WTC11 (cell line): ENCODE data around the gene NFKBIE. TPM values are rescaled to one million over a fixed set of nuclear protein-coding genes. Genes with fewer than 3 reads are reported as not detected.

Experiments used
- ATAC-seq: fragments of 200-7000 bp; cut with Tn5 transposase; 2 replicates; pipeline ENCODE4 v1.10.0; 2021; ENCODE audit warnings: mild to moderate bottlenecking, moderate library complexity
- CTCF ChIA-PET: fragments of 300-600 bp; sonication (Branson Sonifier 250); formaldehyde crosslinking; loops from one replicate; lab custom pipeline; 2021; ENCODE audit warnings: antibody characterized with exemption; lab: Charles Lee
- POLR2A ChIA-PET: fragments of 350-600 bp; sonication (Branson Sonifier 250); formaldehyde crosslinking; loops from one replicate; lab custom pipeline; 2021; ENCODE audit warnings: antibody characterized with exemption; lab: Charles Lee
- DNase-seq: peaks from one replicate; pipeline ENCODE4 v3.0.0; 2021; ENCODE audit warnings: low spot score
- H3K27ac Mint-ChIP-seq: 2 replicates; pipeline ENCODE4 v1.8.0; 2021; ENCODE audit warnings: mixed read lengths
- H3K27me3 Mint-ChIP-seq: 2 replicates; pipeline ENCODE4 v1.8.0; 2021; ENCODE audit warnings: low read depth, mild to moderate bottlenecking, moderate library complexity, mixed read lengths
- H3K36me3 Mint-ChIP-seq: 2 replicates; pipeline ENCODE4 v1.8.0; 2021; ENCODE audit warnings: mixed read lengths
- H3K4me1 Mint-ChIP-seq: 2 replicates; pipeline ENCODE4 v1.8.0; 2022; ENCODE audit warnings: mixed read lengths
- H3K4me3 Mint-ChIP-seq: 2 replicates; pipeline ENCODE4 v1.8.0; 2021; ENCODE audit warnings: mild to moderate bottlenecking, moderate library complexity, mixed read lengths
- H3K9me3 Mint-ChIP-seq: 2 replicates; pipeline ENCODE4 v1.8.0; 2021; ENCODE audit warnings: mixed read lengths
- AR ChIP-seq: fragments of 250-450 bp; sonication (Bioruptor Pico); IDR thresholded peaks from 2 replicates; pipeline ENCODE4 v1.9.0; 2021; ENCODE audit warnings: mild to moderate bottlenecking
- CTCF ChIP-seq: fragments of 200-600 bp; IDR thresholded peaks from 2 replicates; pipeline ENCODE4 v1.8.0; 2022; ENCODE audit warnings: antibody characterized with exemption
- ESRRA ChIP-seq: sonication (generic); formaldehyde crosslinking; IDR thresholded peaks from 2 replicates; pipeline ENCODE4 v1.8.1; 2022; ENCODE audit warnings: mild to moderate bottlenecking, missing genetic modification reagents, borderline replicate concordance
- FOXP1 ChIP-seq: sonication (generic); formaldehyde crosslinking; IDR thresholded peaks from 2 replicates; pipeline ENCODE4 v1.8.0; 2022; ENCODE audit warnings: missing genetic modification reagents, mild to moderate bottlenecking, moderate library complexity, borderline replicate concordance
- KAT7 ChIP-seq: sonication (generic); formaldehyde crosslinking; IDR thresholded peaks from 2 replicates; pipeline ENCODE4 v1.8.1; 2023; ENCODE audit warnings: missing genetic modification reagents, mild to moderate bottlenecking, borderline replicate concordance
- NR1H2 ChIP-seq: sonication (generic); formaldehyde crosslinking; IDR thresholded peaks from 2 replicates; pipeline ENCODE4 v1.9.0; 2021; ENCODE audit warnings: mild to moderate bottlenecking, moderate library complexity, missing genetic modification reagents
- NR3C1 ChIP-seq: sonication (generic); formaldehyde crosslinking; conservative IDR thresholded peaks from 2 replicates; pipeline ENCODE4 v1.8.1; 2023; ENCODE audit warnings: low read depth, mild to moderate bottlenecking, missing genetic modification reagents
- PRRX2 ChIP-seq: fragments of 250-450 bp; sonication (Bioruptor Pico); IDR thresholded peaks from 2 replicates; pipeline ENCODE4 v1.8.0; 2021; ENCODE audit warnings: mild to moderate bottlenecking
- USF1 ChIP-seq: sonication (generic); formaldehyde crosslinking; IDR thresholded peaks from 2 replicates; pipeline ENCODE4 v1.8.0; 2022; ENCODE audit warnings: mild to moderate bottlenecking, missing genetic modification reagents
- ZNF416 ChIP-seq: fragments of 250-450 bp; sonication (Bioruptor Pico); IDR thresholded peaks from 2 replicates; pipeline ENCODE4 v1.9.0; 2021; ENCODE audit warnings: mild to moderate bottlenecking, inconsistent platforms
- ZNF425 ChIP-seq: fragments of 250-450 bp; sonication (Bioruptor Pico); conservative IDR thresholded peaks from 2 replicates; pipeline ENCODE4 v1.9.0; 2021; ENCODE audit warnings: mild to moderate bottlenecking
- ZNF671 ChIP-seq: fragments of 250-450 bp; sonication (Bioruptor Pico); IDR thresholded peaks from 2 replicates; pipeline ENCODE4 v1.8.0; 2021; ENCODE audit warnings: mild to moderate bottlenecking
- total RNA-seq: library from RNA; stranded (reverse); gene quantifications from 3 replicates; pipeline ENCODE4 v1.2.3, GENCODE V29; 2021

Gene NFKBIE
- total RNA-seq, 1 experiment from 2014 or later = 10.3 TPM

GRCh38 chr6:44254191-44255104 is 10.9 kb downstream of the NFKBIE start (continued):
- 0 out of 2 replicates have a peak, but pooled peaks have one; percentile 21 for TF ChIP-seq FOXP1 (CRISPR knock-in tag)
- peak; percentile 93 for TF ChIP-seq ZNF671 (CRISPR knock-in tag)
- TF ChIP-seq PRRX2 (CRISPR knock-in tag) = peak; percentile 90
- TF ChIP-seq AR (CRISPR knock-in tag) = peak; percentile 76; the same call in 1 of the 2 replicates
- TF ChIP-seq USF1 = no peak
- TF ChIP-seq, all 79 proteins: peak for 18

GRCh38 chr6:44253307-44254101 is 11.8 kb downstream of the NFKBIE start:
- peak; percentile 2 for ATAC-seq
- Mint-ChIP-seq H3K4me3 (no peak overlapping the region), H3K9me3 (no peaks in the 10 kb centered on the region), H3K36me3 (peaks cover 69% of the 10 kb centered on the region), H3K27me3 (no peaks in the 10 kb centered on the region), H3K4me1 (peaks cover 52% of the 10 kb centered on the region), H3K27ac (peak overlapping the region; percentile 3)
- ChIA-PET POLR2A (interaction anchor here (1.5 kb wide), 1 partner anchor 17 kb away, joined by 5 read pairs; the partner anchor contains the start of gene TMEM151B), CTCF (interaction anchor here (0.5 to 4.4 kb wide), 9 partner anchors 9 to 157 kb away, joined by 3 to 76 read pairs (median 4); partner anchors contain the start of genes HSP90AB1, MRPL14, SLC29A1 and TMEM151B)
- TF ChIP-seq CTCF (peak; percentile 25; the same call in 1 of the 2 replicates), ZNF416 (CRISPR knock-in tag) (0 out of 2 replicates have a peak, but pooled peaks have one; percentile 12), KAT7 (0 out of 2 replicates have a peak, but pooled peaks have one; percentile 26), NR3C1 (CRISPR knock-in tag) (no peak), ESRRA (CRISPR knock-in tag) (no peak)
- DNase-seq = peak; percentile 72

- ChIA-PET CTCF (no interaction called here), POLR2A (interaction anchor here (0.7 kb wide), 1 partner anchor 15 kb away, joined by 6 read pairs; no protein-coding TSS in a partner anchor)
- peaks cover 50% of the 10 kb centered on the region for H3K4me1 Mint-ChIP-seq
Observed at GRCh38 chr6:44251576-44252524, 13.5 kb downstream of the NFKBIE start.

More at GRCh38 chr6:44251576-44252524, 13.5 kb downstream of the NFKBIE start:
- DNase-seq (no peak), ATAC-seq (no peak)
- H3K4me3 Mint-ChIP-seq = no peak overlapping the region
- H3K27me3 Mint-ChIP-seq = no peaks in the 10 kb centered on the region
- peaks cover 83% of the 10 kb centered on the region for H3K36me3 Mint-ChIP-seq
- no peaks in the 10 kb centered on the region for H3K9me3 Mint-ChIP-seq
- no peak for TF ChIP-seq NR1H2 (CRISPR knock-in tag)
- peak; percentile 31; the same call in 1 of the 2 replicates for TF ChIP-seq ZNF425 (CRISPR knock-in tag)
- peak overlapping the region; percentile 76 for H3K27ac Mint-ChIP-seq
